WERI-Rb-1 (cell line): ENCODE results near the gene PPARGC1A.

Experiments used
- DNase-seq: peaks from one replicate; pipeline ENCODE4 v3.0.0-alpha.2; 2020
- H3K27ac ChIP-seq: fragments of 250-450 bp; sonication (Bioruptor Pico); 2 replicates; pipeline ENCODE4 v1.5.1; 2020; ENCODE audit warnings: mild to moderate bottlenecking, moderate library complexity
- H3K27me3 ChIP-seq: fragments of 250-450 bp; sonication (Bioruptor Pico); 2 replicates; pipeline ENCODE4 v1.5.1; 2021; ENCODE audit warnings: mild to moderate bottlenecking, low read depth, moderate library complexity; ENCODE audit not compliant: insufficient read depth, severe bottlenecking
- H3K36me3 ChIP-seq: fragments of 250-450 bp; sonication (Bioruptor Pico); 2 replicates; pipeline ENCODE4 v1.5.1; 2020; ENCODE audit warnings: mild to moderate bottlenecking, moderate library complexity
- H3K4me3 ChIP-seq: 2 replicates; pipeline ENCODE4 v1.5.1; 2011; ENCODE audit warnings: low read depth, mild to moderate bottlenecking, control low read depth, low read length
- H3K9me3 ChIP-seq: fragments of 250-450 bp; sonication (Bioruptor Pico); 2 replicates; pipeline ENCODE4 v1.5.1; 2021; ENCODE audit warnings: mild to moderate bottlenecking, moderate library complexity; ENCODE audit not compliant: severe bottlenecking
- CTCF ChIP-seq: IDR thresholded peaks from 2 replicates; pipeline ENCODE4 v1.5.1; 2011; ENCODE audit warnings: low read depth, mild to moderate bottlenecking, control low read depth, inconsistent platforms, low read length

The PPARGC1A gene

DNA sequence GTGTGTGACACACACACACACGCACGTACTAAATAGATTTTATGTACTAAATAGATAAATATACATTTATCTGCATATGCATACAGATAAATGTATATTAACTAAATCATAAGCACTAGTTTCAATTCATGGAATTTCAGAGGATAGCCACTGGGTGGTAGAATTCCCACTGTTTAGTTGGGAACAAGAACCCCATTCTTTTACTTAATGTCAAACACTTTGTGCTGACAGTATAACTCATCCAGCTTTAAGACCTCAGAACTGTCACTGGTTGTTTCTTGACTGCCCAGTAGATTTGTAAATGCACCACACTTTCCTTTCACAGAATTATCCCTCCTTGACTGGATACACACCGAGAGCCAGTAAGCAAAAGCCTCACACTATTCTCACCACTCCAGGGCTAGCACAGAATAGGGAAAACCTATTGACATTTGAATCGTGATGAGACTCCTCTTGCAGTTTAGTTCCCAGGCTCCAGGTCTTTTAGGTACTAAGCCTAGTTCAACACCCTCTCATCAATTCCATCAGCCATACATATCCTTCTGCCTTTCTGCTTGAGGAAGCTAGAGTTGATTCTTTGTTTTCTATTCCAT, 32.4 kb downstream of the PPARGC1A start:
- peak; percentile 14; the same call in 1 of the 2 replicates for TF ChIP-seq CTCF
- no peaks in the 10 kb centered on the region for H3K27me3 ChIP-seq
- no peak overlapping the region for H3K27ac ChIP-seq
- no peaks in the 10 kb centered on the region for H3K36me3 ChIP-seq
- no peak for DNase-seq
- H3K9me3 ChIP-seq = peaks cover 3% of the 10 kb centered on the region
- no peak overlapping the region for H3K4me3 ChIP-seq

GRCh38 chr4:23856630-23857029, 33.2 kb downstream of the PPARGC1A start:
- no peaks in the 10 kb centered on the region for H3K27me3 ChIP-seq
- DNase-seq = no peak

GRCh38 chr4:23855912-23856605, 33.8 kb downstream of the PPARGC1A start:
- no peaks in the 10 kb centered on the region for H3K27me3 ChIP-seq
- DNase-seq = no peak
- peaks cover 3% of the 10 kb centered on the region for H3K9me3 ChIP-seq

More at GRCh38 chr4:23856630-23857029, 33.2 kb downstream of the PPARGC1A start:
- Histone ChIP-seq H3K9me3 (peaks cover 3% of the 10 kb centered on the region), H3K27ac (no peak overlapping the region), H3K4me3 (no peak overlapping the region), H3K36me3 (no peaks in the 10 kb centered on the region)
- TF ChIP-seq CTCF = no peak

GRCh38 chr4:23853986-23854660, 35.7 kb downstream of the PPARGC1A start:
- H3K9me3 ChIP-seq = peaks cover 3% of the 10 kb centered on the region
- H3K27ac ChIP-seq = no peak overlapping the region
- no peak overlapping the region for H3K4me3 ChIP-seq
- DNase-seq = no peak
- no peaks in the 10 kb centered on the region for H3K36me3 ChIP-seq
- TF ChIP-seq CTCF = no peak
- H3K27me3 ChIP-seq = no peaks in the 10 kb centered on the region

More at GRCh38 chr4:23855912-23856605, 33.8 kb downstream of the PPARGC1A start:
- Histone ChIP-seq H3K27ac (no peak overlapping the region), H3K36me3 (no peaks in the 10 kb centered on the region), H3K4me3 (no peak overlapping the region)
- TF ChIP-seq CTCF = no peak

- TF ChIP-seq CTCF = no peak
- DNase-seq = no peak
- Histone ChIP-seq H3K27me3 (no peaks in the 10 kb centered on the region), H3K9me3 (no peaks in the 10 kb centered on the region), H3K4me3 (no peak overlapping the region), H3K36me3 (no peaks in the 10 kb centered on the region), H3K27ac (no peak overlapping the region)
Observed at GRCh38 chr4:23851464-23851863, 38.4 kb downstream of the PPARGC1A start.
